Stimulated activated CD8-positive, alpha-beta memory T cell treated with anti-CD3 and anti-CD28 coated beads, Interleukin-7, amount 100 ng/mL, for 48 hours (primary cell): ENCODE data around the gene NOX5.

Source experiments
- DNase-seq, 2 donors: peaks; one replicate each; pipeline ENCODE4 v3.0.0-alpha.2; 2020; ENCODE audit warnings: low read depth in 1 of 2; ENCODE audit errors: extremely low read depth in 1 of 2

The NOX5 gene

DNA sequence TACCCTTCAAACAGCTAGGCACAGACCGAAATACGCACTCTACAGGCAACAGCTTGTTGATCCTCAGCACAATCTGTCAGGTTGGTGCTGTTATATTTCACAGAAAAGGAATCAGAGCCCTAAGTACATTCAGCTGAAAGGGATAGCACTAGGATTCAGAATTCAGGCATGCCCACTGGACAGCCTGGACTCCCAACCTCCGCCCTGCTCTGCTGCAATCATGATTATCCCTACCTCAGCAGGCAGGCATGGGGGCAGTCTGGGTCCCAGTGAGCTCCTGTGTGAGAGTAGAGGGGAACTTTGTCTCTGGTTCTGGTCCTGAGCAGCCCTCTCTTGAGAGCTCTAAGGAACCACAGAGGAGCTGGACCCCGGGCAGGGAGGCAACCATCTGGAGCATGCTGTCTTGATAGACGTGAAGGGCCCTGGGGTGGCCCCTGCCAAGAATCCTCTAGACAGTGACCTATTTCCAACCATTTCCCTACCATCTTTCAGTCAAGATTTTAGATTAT is 23.4 kb upstream of the NOX5 start:
- no peak for DNase-seq

DNA sequence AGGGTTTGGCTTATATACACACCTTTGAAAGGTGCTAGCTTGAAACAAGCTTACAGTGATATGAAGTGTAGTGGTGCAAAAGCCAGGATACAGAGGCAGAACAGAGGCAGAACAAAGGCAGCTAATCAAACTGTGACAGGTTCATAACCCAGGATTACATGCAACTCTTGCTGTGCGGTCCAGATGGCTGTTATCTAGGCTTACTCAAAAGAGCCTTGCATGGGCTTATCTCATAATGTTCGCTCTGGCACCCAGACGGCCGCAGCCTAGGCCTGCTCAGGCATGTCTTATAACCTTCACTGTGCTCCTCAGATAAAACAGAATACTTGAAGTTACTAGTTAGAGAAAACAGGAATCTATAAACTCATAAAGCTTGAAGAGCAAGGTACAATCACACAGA is 22.8 kb upstream of the NOX5 start:
- no peak for DNase-seq

DNA sequence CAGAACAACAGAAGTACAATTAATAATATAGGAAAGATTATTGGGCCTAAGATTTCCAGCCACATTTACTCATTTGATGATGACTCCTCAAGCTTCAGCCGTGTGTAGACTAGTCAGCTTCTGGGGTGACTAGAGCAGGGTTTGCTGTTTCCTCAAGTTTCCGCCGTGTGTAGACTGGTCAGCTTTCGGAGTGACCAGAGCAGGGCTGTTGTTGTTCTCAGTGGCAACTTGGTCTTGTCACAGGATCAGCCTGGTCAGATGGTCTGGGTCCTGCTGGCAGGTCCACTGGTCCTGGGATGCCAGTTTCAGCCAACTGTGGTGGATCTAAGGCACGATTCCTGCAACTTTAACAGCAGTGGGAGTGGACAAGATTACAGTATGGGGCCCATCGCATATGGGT is 21.8 kb upstream of the NOX5 start:
- DNase-seq: no peak

DNA sequence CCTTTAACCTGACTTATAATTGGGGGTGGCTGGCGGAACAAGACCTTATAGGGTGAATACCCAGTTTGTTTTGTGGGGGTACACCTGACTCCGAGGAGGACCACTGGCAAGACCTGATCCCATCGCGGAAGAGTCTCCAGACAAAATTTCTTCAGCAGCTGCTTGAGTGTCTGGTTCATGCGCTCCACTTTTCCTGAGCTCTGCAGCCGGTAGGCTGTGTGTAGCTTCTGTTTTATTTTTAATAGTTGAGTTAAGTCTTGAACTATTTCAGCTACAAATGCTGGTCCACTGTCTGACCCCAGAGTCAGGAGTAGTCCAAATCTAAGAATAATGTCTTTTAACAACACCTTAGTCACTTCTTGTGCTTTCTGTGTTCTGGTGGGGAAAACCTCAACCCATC is 21.2 kb upstream of the NOX5 start:
- DNase-seq: no peak

DNA sequence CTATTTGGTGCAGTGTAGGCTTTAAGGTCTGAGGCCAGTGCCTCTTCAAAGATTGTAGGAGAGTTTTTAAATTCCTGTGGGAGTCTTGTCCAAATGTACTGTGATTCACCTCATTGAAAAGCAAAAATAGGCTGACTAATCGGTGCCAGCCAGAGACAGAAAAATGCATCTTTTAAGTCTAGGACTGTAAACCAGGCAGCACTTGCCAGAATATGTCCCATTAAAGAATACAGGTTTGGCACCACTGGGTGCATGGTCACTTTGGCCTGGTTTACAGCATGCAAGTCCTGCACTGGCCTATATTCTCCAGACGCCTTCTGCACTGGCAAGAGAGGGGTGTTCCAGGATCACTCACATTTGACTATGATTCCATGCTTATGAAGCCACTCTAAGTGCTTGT is 20.3 kb upstream of the NOX5 start:
- no peak for DNase-seq

DNA sequence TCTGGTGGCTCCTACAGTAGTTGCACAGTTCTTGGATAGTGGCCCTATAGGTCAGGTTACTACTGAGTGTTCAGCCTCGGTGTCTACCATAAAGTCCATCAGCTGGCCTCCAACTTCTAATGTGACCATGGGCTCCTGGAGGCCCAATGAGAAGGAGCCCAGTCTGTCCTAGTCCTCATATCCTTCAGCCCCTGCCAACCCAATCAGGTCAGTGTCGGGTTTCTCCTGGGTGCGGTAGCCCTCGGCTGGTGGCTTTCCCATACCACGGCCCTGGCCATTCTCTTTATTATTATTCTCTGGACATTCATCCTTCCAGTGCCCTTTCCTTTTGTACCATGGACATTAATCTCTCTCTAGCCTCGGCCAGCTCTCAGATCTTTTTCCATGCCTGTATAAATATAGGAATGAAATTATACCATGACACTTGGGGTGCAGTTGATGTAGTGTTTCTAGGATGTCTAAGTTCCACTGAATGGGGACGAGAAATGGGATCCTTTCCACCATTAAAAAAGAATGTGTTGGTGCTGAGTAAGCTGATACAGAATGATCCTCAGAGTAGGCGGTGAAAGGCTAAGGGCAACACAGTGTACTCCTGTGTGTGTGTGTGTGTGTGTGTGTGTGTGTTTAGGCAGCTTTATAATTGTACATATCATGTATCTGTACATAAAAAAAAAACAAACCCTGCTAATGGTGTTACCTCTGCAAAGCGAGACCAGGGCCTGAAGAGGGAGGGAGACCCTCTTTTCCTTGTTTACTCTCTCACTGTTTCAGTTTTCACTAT is 19.3 kb upstream of the NOX5 start:
- DNase-seq: no peak

DNA sequence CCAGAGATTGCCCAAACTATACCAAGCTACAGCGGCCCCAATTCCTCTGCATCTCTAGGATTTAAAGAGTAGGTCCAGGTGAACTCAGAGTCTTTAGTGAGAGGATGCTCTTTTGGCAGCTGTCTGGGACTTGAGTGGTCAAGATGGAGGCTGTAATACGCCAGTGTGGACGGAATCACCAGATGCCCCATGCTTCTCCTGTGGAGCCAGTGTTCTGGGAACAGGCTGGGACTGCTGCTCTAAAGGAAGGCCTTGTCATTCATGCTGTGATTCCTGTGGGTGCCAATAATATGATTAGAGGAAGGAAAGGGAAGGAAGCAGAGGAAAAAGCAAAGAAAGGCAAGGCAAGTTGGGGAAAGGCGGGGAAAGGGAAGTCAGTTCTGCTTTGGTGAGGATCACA is 17.4 kb upstream of the NOX5 start:
- DNase-seq: no peak

DNA sequence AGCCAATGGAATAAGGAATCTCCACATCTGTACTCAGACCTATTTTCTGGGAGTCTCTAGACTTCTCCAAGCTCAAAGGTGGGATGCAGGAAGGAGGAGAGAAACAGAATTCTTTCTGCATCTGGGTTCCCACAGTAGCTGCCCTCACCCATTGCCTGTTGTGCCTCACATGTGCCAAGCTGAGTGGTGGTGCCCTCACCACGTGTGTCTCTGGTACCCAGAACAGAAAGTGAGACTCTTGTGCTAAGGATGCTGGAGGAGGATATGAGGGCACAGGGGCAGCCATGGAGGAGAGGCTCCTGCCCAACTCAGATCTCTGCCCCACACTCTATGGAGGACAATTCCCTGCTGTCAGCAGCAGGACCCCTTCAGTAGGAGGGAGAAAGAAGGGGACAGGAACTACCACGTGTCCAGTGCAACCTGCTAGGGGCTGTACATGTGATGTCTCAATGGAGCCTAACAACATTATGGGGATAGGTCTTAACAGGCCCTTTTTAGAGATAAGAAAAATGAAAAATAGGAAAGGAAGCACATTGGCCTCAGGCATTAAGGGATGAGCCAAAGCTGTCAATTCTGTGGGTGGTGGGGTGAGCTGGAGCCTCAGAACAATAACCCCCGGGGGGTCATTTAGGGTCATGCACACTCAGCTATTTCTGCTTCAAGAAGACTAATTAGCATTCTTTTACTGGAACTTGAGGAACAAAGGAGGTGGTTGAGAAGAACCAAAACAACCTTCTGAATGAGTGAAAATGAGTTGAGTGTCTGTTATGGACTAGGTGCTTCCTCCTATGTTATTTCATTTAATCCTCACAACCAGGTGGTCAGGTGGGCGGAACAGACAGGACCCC is 16.3 kb upstream of the NOX5 start:
- DNase-seq: no peak

DNA sequence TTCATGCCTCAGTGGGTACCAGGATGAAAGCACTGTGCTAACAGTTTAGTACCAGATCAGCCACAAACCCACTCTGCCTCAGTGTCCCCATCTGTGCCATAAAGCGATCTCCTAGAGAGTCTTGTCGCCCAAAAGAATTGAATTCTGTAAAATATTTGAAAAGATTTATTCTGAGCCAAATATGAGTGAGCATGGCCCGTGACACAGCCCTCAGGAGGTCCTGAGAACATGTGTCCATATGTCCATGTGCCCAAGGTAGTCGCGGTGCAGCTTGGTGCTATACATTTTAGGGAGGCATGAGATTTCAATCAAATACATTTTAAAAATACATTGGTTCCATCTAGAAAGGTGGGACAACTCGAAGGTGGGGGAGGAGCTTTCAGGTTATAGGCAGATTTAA is 15.4 kb upstream of the NOX5 start:
- DNase-seq: no peak

DNA sequence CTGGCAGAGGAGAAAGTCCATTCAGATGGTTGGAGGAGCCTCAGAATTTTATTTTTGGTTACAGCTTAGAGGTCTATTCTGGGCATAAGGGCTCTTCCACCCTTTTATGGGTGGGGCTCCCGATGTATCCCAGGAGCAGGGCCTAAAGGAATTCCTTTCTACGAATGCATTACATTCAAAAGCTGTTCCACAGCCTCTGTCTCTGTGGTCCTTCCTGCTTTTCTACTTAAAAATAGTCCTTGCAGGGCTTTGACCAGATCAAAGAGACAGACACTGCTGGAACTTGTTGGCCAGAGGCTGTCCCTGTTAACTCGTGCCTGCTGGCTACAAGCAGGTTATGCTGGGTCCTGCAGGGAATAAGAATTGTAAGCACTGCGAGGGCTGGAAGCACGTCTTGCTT is 14.4 kb upstream of the NOX5 start:
- no peak for DNase-seq

DNA sequence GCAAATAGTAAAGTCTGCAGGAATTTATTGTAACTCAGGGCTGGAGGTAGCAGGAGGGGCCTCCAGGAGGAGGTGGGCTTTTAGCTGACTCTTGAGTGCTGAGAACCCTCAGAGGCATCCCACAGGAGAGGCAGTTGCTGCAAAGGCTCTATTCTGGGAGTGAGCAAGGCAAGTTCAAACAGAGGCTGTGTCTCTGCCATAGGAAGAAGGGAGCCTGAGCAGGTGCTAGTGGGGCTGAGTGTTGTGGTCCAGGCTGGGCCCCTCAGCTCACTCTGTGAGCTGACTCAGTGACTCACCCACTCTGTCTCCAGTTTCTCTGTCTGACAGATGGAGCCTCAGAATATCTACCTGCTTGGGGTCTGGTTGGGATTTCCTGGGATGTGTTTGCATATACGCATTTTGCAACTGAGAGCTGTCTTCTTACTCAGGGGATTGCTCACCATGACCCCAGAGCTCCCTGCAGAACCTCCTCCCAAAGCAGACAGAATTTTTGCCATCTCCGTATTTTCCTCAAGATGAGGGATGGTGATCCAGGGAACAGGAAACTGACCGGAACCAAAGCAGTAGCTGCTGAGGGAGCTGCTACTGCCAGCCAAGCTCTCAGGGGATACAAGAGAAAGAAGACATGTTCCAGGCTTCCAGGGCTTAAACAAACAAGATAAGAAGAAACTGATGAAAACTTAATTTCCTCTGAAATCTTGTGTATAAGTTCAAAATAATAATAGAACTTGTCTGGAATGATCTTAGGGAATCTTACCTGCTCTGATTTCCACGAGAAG is 13.6 kb upstream of the NOX5 start:
- no peak for DNase-seq

DNA sequence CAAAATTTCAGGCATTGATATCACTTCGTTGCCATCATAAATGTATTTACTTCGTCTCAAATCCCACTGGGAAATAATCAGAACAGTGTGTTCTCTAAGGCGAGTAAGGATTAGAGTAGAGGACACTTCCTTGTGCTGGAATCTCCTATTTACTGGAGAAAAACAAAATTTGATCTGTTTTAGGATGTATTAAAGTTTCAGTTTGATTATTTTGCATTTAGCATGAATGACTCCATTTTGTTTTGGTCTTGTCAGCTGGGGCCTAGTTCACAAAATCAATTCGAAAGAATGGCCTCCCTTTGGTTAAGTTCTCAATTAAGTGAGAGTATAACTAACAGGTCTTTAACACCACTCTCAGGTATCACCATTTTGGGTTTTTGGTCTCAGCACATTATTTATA is 11.7 kb upstream of the NOX5 start:
- DNase-seq: no peak

DNA sequence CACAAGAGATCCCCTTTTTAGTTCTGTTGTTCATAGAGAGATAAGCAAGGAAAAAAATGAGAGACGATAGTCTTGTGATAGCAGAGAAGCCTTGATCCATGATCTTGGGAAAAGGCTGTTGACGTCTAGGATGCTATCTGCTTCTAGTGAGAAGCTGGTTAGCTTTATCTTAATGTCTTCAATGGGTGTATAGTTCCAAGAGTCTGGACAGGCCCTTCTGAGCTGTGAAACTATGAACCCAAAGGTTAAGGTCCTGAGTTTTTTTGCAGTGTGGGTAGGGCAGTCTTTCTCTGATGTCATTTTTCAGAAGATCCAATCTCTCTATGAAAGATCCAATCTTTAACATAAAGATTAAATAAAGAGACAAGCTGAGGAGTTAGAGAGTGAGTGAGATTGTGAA is 10.5 kb upstream of the NOX5 start:
- DNase-seq: no peak

DNA sequence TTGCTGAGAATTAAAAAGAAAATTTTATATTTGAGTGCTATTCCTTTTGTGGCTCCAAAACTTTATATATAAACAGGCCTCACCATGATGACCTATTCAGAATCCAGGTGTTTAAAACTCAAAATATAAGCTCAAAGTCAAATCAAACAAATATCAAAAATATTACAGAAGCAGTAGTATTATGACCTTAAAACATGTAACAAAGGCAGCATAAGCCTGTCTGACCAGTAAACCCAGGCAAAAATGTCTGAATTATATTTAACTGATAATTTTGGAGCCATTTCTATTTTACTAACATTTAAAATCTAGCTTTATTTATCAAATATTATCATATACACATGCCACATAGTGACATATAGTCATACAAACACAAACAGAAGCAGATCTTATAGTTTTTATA is 6.4 kb upstream of the NOX5 start:
- DNase-seq: no peak

DNA sequence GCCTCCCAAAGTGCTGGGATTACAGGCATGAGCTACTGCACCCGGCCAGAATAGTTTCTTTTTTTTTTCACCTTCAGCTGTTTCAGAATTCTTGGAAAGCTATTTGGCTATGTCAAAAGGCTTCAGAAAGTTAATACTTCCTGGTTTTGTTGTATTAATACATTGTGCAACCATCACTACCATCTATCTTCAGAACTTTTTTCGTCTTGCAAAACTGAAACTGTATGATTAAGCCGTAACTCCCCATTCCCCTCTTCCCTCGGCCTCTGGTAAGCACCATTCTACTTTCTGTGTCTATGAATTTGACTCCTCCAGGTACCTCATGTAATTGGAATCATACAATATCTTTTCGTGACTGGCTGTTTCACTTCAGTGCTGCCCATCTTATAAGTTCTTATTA is 5.2 kb upstream of the NOX5 start:
- no peak for DNase-seq

DNA sequence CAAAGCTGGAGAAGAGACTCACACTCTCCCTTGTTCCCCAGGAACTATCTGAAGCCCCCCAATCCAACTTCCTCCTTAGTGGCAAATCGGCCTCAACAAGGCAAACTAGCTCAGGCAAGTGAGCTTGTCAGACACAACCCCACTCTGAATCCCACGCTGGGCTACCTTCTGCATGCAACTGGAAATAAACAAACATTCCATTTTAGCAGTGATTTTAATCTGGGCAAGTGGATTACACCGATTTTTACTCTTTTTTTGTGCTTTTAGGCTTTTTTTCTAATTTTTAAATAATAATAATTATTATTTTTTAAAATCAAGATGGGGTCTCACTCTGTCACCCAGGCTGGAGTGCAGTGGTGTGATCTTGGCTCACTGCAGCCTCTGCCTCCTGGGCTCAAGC is 2.9 kb upstream of the NOX5 start:
- DNase-seq: no peak

DNA sequence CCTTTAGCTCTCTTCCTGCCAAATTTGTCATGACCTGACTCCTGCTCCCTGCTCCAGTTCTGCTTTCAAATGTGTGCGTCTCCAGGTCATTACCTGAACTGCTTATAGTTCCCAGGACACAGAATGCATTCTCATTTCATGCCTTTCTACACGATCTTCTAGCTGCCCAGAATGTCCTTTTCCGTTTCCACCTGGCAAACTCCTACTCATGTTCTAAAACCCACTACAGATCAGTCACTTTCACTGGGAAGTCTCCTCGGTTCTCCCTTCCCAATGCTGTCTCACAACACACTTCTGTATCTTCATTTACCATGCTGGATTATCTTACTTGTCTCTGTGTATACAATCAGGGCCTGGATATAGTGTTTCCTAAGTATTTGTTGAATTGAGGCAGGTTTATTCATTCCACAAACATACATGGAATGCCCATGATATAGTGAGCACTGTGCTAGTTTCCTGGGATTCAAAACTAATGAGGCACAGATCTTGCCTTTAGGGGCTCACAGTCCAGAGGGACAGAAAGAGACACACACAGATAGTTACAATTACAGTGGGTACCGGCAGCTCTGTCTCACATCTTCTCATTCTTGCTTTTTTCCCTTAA is 1.6 kb upstream of the NOX5 start:
- DNase-seq: no peak

DNA sequence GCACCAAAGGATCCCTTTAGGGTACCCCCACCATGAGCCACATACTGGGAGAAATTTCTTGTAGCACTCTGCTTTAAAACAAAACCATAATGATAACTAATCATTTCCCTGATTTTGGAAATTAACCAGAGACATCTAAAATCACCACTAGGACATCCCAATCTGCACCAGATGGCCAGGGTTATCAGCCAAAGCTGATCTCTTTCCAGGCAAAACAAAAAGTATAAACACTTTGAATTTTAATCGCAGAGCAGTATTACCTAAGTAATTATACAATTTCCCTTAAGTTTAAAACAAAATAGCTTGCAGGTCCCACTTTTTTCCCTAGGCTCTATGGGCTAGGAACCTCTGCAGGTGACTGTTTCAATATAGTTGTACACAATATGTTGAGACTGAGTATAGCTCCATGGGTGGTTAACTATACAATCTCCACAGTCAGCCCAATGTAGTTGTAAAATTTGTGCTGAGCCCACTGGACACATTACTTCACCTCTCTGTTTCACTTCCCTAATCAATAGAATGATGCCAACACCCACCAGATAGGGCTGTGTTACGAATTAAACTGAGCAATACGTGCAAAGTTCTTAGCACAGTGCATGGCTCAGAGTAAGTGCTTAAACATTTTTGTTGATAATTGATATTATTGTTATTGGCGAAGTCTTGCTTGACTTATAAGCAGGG is 629 bp upstream of the NOX5 start:
- DNase-seq: no peak

DNA sequence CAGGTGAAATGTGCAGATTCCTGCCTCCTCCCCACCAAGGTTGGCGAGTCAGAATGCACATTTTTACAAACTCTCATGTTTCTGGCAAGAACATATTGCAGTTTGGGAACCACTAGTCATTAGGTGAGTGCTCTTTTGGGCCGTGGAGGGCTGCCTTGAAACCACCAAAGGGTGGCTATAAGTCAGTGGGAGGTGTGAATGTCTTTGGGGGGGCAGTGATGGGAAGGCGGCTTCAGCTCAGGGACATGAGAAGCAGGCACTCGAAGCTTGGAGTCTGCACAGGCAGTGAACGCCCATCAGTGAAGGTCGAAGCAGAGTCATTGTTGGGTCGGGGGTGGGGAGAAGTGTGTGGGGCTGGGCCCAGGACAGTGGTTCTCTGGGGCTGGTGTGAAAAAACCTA is 1.1 kb downstream of the NOX5 start:
- no peak for DNase-seq

DNA sequence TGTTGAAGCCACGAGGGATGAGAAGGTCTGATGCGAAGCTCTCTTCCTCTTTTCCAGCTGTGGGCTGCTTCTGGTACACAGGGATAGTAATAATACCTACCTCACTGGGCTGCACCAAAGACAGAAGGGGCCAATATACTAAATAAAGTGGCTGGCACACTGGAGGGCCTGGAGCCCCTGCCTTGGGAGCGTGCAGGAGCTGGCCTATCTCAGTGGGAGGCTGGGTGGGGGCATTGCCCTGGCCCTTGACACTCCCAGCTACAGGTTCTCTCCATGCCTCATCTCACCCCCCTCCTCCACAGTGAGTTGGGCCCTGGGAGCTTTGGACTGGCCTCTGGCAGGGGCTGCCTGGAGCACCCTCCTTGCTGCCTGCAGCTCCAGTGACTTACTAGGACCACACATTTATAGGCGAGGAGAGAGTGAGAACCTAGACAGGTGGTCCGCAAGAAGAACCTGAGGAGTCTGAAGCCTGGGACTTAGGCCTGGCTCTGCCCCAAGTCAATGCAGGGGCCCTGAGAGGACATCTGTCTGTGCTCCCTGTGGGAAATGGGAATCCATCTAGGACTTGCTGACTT is 1.6 kb downstream of the NOX5 start:
- DNase-seq: no peak
